ENCODE results near the gene TMEM61.

TMEM61 gene

DNA sequence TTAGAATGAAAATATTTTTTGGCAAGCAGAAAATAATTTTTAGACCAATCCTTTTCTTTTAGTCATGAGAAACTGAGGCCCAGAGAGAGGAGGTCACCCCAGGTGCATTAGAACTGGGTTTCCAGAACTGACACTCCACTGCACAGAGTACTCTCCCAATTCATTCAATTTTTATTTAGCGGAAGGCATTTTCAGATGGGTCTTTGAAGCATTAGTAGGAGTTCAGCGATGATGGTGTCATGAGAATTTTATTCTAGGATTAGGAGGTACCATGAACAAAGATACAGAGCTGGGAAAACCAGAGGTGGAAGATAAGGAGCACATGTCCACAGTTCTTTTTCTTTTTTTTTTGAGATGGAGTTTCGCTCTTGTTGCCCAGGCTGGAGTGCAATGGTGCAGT is 61.2 kb downstream of the TMEM61 start:
- no peak for DNase-seq
